ENCODE data around the gene NCAM2.

GRCh38 chr21:21076051-21076450, 77.8 kb downstream of the NCAM2 start:
- TF ChIP-seq, protein P1, sequence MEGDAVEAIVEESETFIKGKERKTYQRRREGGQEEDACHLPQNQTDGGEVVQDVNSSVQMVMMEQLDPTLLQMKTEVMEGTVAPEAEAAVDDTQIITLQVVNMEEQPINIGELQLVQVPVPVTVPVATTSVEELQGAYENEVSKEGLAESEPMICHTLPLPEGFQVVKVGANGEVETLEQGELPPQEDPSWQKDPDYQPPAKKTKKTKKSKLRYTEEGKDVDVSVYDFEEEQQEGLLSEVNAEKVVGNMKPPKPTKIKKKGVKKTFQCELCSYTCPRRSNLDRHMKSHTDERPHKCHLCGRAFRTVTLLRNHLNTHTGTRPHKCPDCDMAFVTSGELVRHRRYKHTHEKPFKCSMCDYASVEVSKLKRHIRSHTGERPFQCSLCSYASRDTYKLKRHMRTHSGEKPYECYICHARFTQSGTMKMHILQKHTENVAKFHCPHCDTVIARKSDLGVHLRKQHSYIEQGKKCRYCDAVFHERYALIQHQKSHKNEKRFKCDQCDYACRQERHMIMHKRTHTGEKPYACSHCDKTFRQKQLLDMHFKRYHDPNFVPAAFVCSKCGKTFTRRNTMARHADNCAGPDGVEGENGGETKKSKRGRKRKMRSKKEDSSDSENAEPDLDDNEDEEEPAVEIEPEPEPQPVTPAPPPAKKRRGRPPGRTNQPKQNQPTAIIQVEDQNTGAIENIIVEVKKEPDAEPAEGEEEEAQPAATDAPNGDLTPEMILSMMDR (IDR thresholded peaks at IDR 0.05; ENCODE audit: poor library complexity), result no peak
- TF ChIP-seq EZH2 (IDR thresholded peaks at IDR 0.05; ENCODE audit: borderline replicate concordance), result no peak

Measured in hepatocyte (in vitro differentiated cells).